ENCODE measurements around the gene DCTN2. TPM values are rescaled to one million over a fixed set of nuclear protein-coding genes. Genes with fewer than 3 reads are reported as not detected.
A peak's percentile ranks its signal among the peaks of the same experiment; 100 is the strongest.
"Not testable (repeated sequence)": the region's sequence is repeated elsewhere in the genome, so short reads cannot be mapped to it uniquely, and the experiment has no call there.

The DCTN2 gene
- total RNA-seq, 1 donor from 2014 or later: 170 TPM

- DNase-seq (ENCODE audit: low read depth): no peak
Observed at GRCh38 chr12:57528831-57529555, 18.0 kb downstream of the DCTN2 start.

- DNase-seq (ENCODE audit: low read depth): no peak
Observed at GRCh38 chr12:57528176-57528575, 18.8 kb downstream of the DCTN2 start.

- no peak for DNase-seq (ENCODE audit: low read depth)
Observed at GRCh38 chr12:57527184-57527583, 19.8 kb downstream of the DCTN2 start.

GRCh38 chr12:57526477-57527126 is 20.4 kb downstream of the DCTN2 start:
- no peak for DNase-seq (ENCODE audit: low read depth)

GRCh38 chr12:57525615-57526383 is 21.2 kb downstream of the DCTN2 start:
- no peak for DNase-seq (ENCODE audit: low read depth)

- DNase-seq (ENCODE audit: low read depth): peak; percentile 32
Observed at GRCh38 chr12:57524814-57525614, 22.0 kb downstream of the DCTN2 start.

GRCh38 chr12:57523706-57524614 is 23.0 kb downstream of the DCTN2 start:
- no peak for DNase-seq (ENCODE audit: low read depth)

- peak; percentile 41 for DNase-seq (ENCODE audit: low read depth)
Observed at GRCh38 chr12:57522887-57523705, 23.9 kb downstream of the DCTN2 start.

GRCh38 chr12:57522011-57522886 is 24.7 kb downstream of the DCTN2 start, which contains the start of gene MBD6:
MBD6 (plus strand) TSS chr12:57522824; CDS start chr12:57524304, 1,480 bp downstream.
- peak; percentile 94 for DNase-seq (ENCODE audit: low read depth)

- DNase-seq (ENCODE audit: low read depth): no peak
Observed at GRCh38 chr12:57521525-57522010, 25.4 kb downstream of the DCTN2 start.

GRCh38 chr12:57520053-57520818 is 26.8 kb downstream of the DCTN2 start, which contains the start of gene DDIT3:
DDIT3 (minus strand) TSS chr12:57520514; CDS start chr12:57517406, 3,108 bp downstream.
- peak; percentile 99 for DNase-seq (ENCODE audit: low read depth)

- peak; percentile 65 for DNase-seq (ENCODE audit: low read depth)
Observed at GRCh38 chr12:57519796-57520052, 27.3 kb downstream of the DCTN2 start.

- DNase-seq (ENCODE audit: low read depth): peak; percentile 39
Observed at GRCh38 chr12:57518920-57519795, 27.8 kb downstream of the DCTN2 start.

GRCh38 chr12:57518176-57518919 is 28.6 kb downstream of the DCTN2 start:
- DNase-seq (ENCODE audit: low read depth): peak; percentile 10

GRCh38 chr12:57517718-57518117 is 29.3 kb downstream of the DCTN2 start:
- not testable (repeated sequence) for DNase-seq (ENCODE audit: low read depth)

- DNase-seq (ENCODE audit: low read depth): peak; percentile 67
Observed at GRCh38 chr12:57517187-57517586, 29.8 kb downstream of the DCTN2 start.
